ENCODE data around the gene PLEKHA1.

DNA sequence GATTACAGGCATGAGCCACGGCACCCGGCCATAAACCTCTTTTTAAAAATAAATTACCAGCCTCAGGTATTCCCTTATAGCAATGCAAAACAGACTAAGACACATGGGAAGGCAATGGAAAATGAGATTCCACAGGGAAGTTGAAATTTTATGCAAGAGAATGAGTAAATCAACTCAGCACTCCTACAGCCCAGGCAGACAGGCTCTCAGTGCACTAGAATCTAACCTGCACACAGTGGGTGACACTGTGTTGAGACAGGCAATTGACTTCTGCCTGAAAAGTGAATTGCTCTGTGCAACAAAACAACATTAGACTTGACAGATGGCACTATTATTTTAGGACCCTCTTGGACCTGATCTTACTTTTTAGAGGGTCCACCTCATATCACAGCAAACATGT lies 20.1 kb upstream of the PLEKHA1 start:
- TF ChIP-seq, protein P1, sequence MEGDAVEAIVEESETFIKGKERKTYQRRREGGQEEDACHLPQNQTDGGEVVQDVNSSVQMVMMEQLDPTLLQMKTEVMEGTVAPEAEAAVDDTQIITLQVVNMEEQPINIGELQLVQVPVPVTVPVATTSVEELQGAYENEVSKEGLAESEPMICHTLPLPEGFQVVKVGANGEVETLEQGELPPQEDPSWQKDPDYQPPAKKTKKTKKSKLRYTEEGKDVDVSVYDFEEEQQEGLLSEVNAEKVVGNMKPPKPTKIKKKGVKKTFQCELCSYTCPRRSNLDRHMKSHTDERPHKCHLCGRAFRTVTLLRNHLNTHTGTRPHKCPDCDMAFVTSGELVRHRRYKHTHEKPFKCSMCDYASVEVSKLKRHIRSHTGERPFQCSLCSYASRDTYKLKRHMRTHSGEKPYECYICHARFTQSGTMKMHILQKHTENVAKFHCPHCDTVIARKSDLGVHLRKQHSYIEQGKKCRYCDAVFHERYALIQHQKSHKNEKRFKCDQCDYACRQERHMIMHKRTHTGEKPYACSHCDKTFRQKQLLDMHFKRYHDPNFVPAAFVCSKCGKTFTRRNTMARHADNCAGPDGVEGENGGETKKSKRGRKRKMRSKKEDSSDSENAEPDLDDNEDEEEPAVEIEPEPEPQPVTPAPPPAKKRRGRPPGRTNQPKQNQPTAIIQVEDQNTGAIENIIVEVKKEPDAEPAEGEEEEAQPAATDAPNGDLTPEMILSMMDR (conservative IDR thresholded peaks at IDR 0.05; ENCODE audit: low read depth in 2 of 2): no peak
- TF ChIP-seq REST (IDR thresholded peaks at IDR 0.05; ENCODE audit: unreplicated experiment) (no peak), STAT1 (IDR thresholded peaks at IDR 0.05; ENCODE audit: unreplicated experiment) (no peak), EZH2phosphoT487 (IDR thresholded peaks at IDR 0.05; ENCODE audit: unreplicated experiment) (no peak), EZH2 (IDR thresholded peaks at IDR 0.05; ENCODE audit: low read depth, unreplicated experiment) (no peak), POLR2AphosphoS5 (IDR thresholded peaks at IDR 0.05; ENCODE audit: low read depth) (no peak), JUNB (IDR thresholded peaks at IDR 0.05; ENCODE audit: unreplicated experiment) (no peak)
